ENCODE measurements around the gene C9orf72.

DNA sequence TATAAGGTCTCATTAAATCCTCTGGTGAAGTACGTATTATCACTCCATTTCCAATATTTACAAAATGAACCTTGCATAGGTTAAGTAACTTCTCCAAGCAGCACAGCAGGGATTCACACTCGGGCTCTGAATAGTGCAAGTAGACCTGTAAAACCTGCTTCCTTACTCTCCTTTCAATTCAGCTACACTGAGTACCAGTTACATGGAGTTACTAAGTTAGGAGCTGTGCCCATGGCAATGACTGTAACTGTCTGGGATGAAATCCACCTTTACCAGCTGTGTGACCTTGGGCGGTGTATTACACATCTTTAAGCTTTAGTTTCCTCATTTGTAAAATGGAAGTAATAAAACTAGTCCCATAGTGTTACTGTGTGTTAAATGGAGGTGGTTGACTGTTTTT is 27.8 kb downstream of the C9orf72 start:
- TF ChIP-seq, protein P1, sequence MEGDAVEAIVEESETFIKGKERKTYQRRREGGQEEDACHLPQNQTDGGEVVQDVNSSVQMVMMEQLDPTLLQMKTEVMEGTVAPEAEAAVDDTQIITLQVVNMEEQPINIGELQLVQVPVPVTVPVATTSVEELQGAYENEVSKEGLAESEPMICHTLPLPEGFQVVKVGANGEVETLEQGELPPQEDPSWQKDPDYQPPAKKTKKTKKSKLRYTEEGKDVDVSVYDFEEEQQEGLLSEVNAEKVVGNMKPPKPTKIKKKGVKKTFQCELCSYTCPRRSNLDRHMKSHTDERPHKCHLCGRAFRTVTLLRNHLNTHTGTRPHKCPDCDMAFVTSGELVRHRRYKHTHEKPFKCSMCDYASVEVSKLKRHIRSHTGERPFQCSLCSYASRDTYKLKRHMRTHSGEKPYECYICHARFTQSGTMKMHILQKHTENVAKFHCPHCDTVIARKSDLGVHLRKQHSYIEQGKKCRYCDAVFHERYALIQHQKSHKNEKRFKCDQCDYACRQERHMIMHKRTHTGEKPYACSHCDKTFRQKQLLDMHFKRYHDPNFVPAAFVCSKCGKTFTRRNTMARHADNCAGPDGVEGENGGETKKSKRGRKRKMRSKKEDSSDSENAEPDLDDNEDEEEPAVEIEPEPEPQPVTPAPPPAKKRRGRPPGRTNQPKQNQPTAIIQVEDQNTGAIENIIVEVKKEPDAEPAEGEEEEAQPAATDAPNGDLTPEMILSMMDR (conservative IDR thresholded peaks at IDR 0.05; ENCODE audit: low read depth, low read length) = no peak
- TF ChIP-seq POLR2A (IDR thresholded peaks at IDR 0.05; ENCODE audit: low read depth, low read length) (no peak), MXI1 (IDR thresholded peaks at IDR 0.05; ENCODE audit: borderline replicate concordance, low read depth, low read length) (no peak), RAD21 (IDR thresholded peaks at IDR 0.05; ENCODE audit: low read length) (no peak), MAFK (IDR thresholded peaks at IDR 0.05; ENCODE audit: low read depth, low read length) (no peak), FOS (IDR thresholded peaks at IDR 0.05; ENCODE audit: low read depth, low read length) (no peak), MAZ (IDR thresholded peaks at IDR 0.05; ENCODE audit: borderline replicate concordance, low read depth, low read length) (no peak), CHD1 (IDR thresholded peaks at IDR 0.05; ENCODE audit: low read depth, low read length) (no peak), RFX5 (IDR thresholded peaks at IDR 0.05; ENCODE audit: low read depth, low read length) (no peak), CEBPB (IDR thresholded peaks at IDR 0.05; ENCODE audit: low read depth, low read length) (no peak), BHLHE40 (IDR thresholded peaks at IDR 0.05; ENCODE audit: low read depth, low read length) (no peak), NFE2L2 (IDR thresholded peaks at IDR 0.05; ENCODE audit: low read depth, low read length) (no peak), RCOR1 (IDR thresholded peaks at IDR 0.05; ENCODE audit: insufficient replicate concordance, low read length) (no peak)
- TF ChIP-seq, protein P2, sequence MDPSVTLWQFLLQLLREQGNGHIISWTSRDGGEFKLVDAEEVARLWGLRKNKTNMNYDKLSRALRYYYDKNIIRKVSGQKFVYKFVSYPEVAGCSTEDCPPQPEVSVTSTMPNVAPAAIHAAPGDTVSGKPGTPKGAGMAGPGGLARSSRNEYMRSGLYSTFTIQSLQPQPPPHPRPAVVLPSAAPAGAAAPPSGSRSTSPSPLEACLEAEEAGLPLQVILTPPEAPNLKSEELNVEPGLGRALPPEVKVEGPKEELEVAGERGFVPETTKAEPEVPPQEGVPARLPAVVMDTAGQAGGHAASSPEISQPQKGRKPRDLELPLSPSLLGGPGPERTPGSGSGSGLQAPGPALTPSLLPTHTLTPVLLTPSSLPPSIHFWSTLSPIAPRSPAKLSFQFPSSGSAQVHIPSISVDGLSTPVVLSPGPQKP (IDR thresholded peaks at IDR 0.05; ENCODE audit: borderline replicate concordance, low read depth, low read length) = no peak
